Retinal pigment epithelial cell (primary cell): ENCODE results near the gene LMO7.

Source experiments
- DNase-seq: peaks from one replicate; pipeline ENCODE4 v3.0.0-alpha.2; 2010; ENCODE audit warnings: low read depth
- H3K4me3 ChIP-seq: 2 replicates; pipeline ENCODE4 v1.5.1; 2011; ENCODE audit warnings: mild to moderate bottlenecking, low read length, control low read depth, moderate library complexity
- CTCF ChIP-seq: conservative IDR thresholded peaks from 2 replicates; pipeline ENCODE4 v1.5.1; 2011; ENCODE audit warnings: low read depth, low read length, control low read depth, inconsistent platforms

Gene LMO7

GRCh38 chr13:75795274-75795673, 159.1 kb downstream of the LMO7 start:
- TF ChIP-seq CTCF, result no peak
- DNase-seq, result no peak
- no peak overlapping the region for H3K4me3 ChIP-seq

- H3K4me3 ChIP-seq, result no peak overlapping the region
- DNase-seq, result no peak
- no peak for TF ChIP-seq CTCF
Observed at GRCh38 chr13:75796825-75797224, 160.7 kb downstream of the LMO7 start.

- no peak for TF ChIP-seq CTCF
- H3K4me3 ChIP-seq, result no peak overlapping the region
- DNase-seq, result no peak
Observed at GRCh38 chr13:75797239-75797638, 161.1 kb downstream of the LMO7 start.

GRCh38 chr13:75797719-75798118, 161.6 kb downstream of the LMO7 start:
- DNase-seq, result no peak
- no peak overlapping the region for H3K4me3 ChIP-seq
- no peak for TF ChIP-seq CTCF

- DNase-seq, result no peak
- no peak for TF ChIP-seq CTCF
Observed at GRCh38 chr13:75798353-75799255, 162.5 kb downstream of the LMO7 start.

GRCh38 chr13:75800545-75800944, 164.4 kb downstream of the LMO7 start:
- DNase-seq, result no peak
- no peak for TF ChIP-seq CTCF
- H3K4me3 ChIP-seq, result no peak overlapping the region

More at GRCh38 chr13:75798353-75799255, 162.5 kb downstream of the LMO7 start:
- no peak overlapping the region for H3K4me3 ChIP-seq

GRCh38 chr13:75801388-75801945, 165.3 kb downstream of the LMO7 start:
- no peak for TF ChIP-seq CTCF
- no peak overlapping the region for H3K4me3 ChIP-seq
- no peak for DNase-seq
